Activated T-helper 17 cell treated with anti-CD3 and anti-CD28 coated beads, Interleukin-2, amount 50 U/mL, for 72 hours (primary cell): ENCODE results near the gene BCKDHB. TPM values are rescaled to one million over a fixed set of nuclear protein-coding genes. Genes with fewer than 3 reads are reported as not detected.
"Not testable (repeated sequence)": the region's sequence is repeated elsewhere in the genome, so short reads cannot be mapped to it uniquely, and the experiment has no call there.

Experiments
- ATAC-seq: fragments of 150-1000 bp; cut with Tn5 transposase; replicated peaks from 2 replicates; pipeline ENCODE4 v1.10.0; 2021; ENCODE audit warnings: mild to moderate bottlenecking, moderate library complexity
- H3K27ac Mint-ChIP-seq: one replicate; pipeline ENCODE4 v1.8.0; 2022; ENCODE audit warnings: mixed read lengths
- H3K27me3 Mint-ChIP-seq: one replicate; pipeline ENCODE4 v1.8.0; 2022; ENCODE audit warnings: mixed read lengths
- H3K36me3 Mint-ChIP-seq: one replicate; pipeline ENCODE4 v1.8.0; 2022; ENCODE audit warnings: low read depth, mild to moderate bottlenecking, mixed read lengths
- H3K4me1 Mint-ChIP-seq: one replicate; pipeline ENCODE4 v1.8.0; 2022; ENCODE audit warnings: mixed read lengths
- H3K4me3 Mint-ChIP-seq: one replicate; pipeline ENCODE4 v1.8.0; 2022; ENCODE audit warnings: mild to moderate bottlenecking, mixed read lengths
- H3K9me3 Mint-ChIP-seq: one replicate; pipeline ENCODE4 v1.8.0; 2022; ENCODE audit warnings: mixed read lengths
- total RNA-seq, 2 donors: library from RNA; stranded (reverse); gene quantifications; one replicate each; pipeline ENCODE4 v1.2.3, GENCODE V29; 2022

Gene BCKDHB
- total RNA-seq, 2 donors from 2014 or later = 15.9 to 16.0 TPM

- ATAC-seq = no peak
- H3K27me3 Mint-ChIP-seq = no peaks in the 10 kb centered on the region
- H3K9me3 Mint-ChIP-seq = no peaks in the 10 kb centered on the region
- H3K4me3 Mint-ChIP-seq = no peak overlapping the region
- no peak overlapping the region for H3K27ac Mint-ChIP-seq
- H3K36me3 Mint-ChIP-seq = peaks cover 11% of the 10 kb centered on the region
- peaks cover 5% of the 10 kb centered on the region for H3K4me1 Mint-ChIP-seq
These were observed 100.3 kb downstream of the BCKDHB start for GRCh38 chr6:80206758-80207157.

GRCh38 chr6:80209430-80209829 is 103.0 kb downstream of the BCKDHB start:
- Mint-ChIP-seq H3K9me3 (no peaks in the 10 kb centered on the region), H3K36me3 (no peaks in the 10 kb centered on the region), H3K27me3 (no peaks in the 10 kb centered on the region), H3K27ac (no peak overlapping the region), H3K4me3 (no peak overlapping the region), H3K4me1 (peaks cover 5% of the 10 kb centered on the region)
- no peak for ATAC-seq

- Mint-ChIP-seq H3K9me3 (no peaks in the 10 kb centered on the region), H3K4me1 (peaks cover 5% of the 10 kb centered on the region), H3K27ac (no peak overlapping the region), H3K27me3 (no peaks in the 10 kb centered on the region), H3K36me3 (no peaks in the 10 kb centered on the region), H3K4me3 (no peak overlapping the region)
- no peak for ATAC-seq
These were observed 104.1 kb downstream of the BCKDHB start for GRCh38 chr6:80210618-80211017.

GRCh38 chr6:80211286-80211685 is 104.8 kb downstream of the BCKDHB start:
- Mint-ChIP-seq H3K4me1 (peaks cover 5% of the 10 kb centered on the region), H3K36me3 (no peaks in the 10 kb centered on the region), H3K4me3 (no peak overlapping the region), H3K9me3 (no peaks in the 10 kb centered on the region), H3K27ac (no peak overlapping the region), H3K27me3 (no peaks in the 10 kb centered on the region)
- peak; percentile 24 for ATAC-seq

- not testable (repeated sequence) for H3K27ac Mint-ChIP-seq, H3K4me3 Mint-ChIP-seq, H3K36me3 Mint-ChIP-seq, ATAC-seq, H3K27me3 Mint-ChIP-seq, H3K4me1 Mint-ChIP-seq, H3K9me3 Mint-ChIP-seq
These were observed 105.4 kb downstream of the BCKDHB start for GRCh38 chr6:80211890-80212289.

GRCh38 chr6:80214436-80215022 is 108.1 kb downstream of the BCKDHB start:
- Mint-ChIP-seq H3K27ac (no peak overlapping the region), H3K27me3 (no peaks in the 10 kb centered on the region), H3K36me3 (peaks cover 2% of the 10 kb centered on the region), H3K9me3 (no peaks in the 10 kb centered on the region), H3K4me1 (peaks cover 5% of the 10 kb centered on the region), H3K4me3 (no peak overlapping the region)
- ATAC-seq = peak; percentile 51

- no peak overlapping the region for H3K4me3 Mint-ChIP-seq
- H3K9me3 Mint-ChIP-seq = no peaks in the 10 kb centered on the region
- no peak overlapping the region for H3K27ac Mint-ChIP-seq
- H3K4me1 Mint-ChIP-seq = peaks cover 5% of the 10 kb centered on the region
- no peaks in the 10 kb centered on the region for H3K27me3 Mint-ChIP-seq
- peaks cover 5% of the 10 kb centered on the region for H3K36me3 Mint-ChIP-seq
- no peak for ATAC-seq
These were observed 108.6 kb downstream of the BCKDHB start for GRCh38 chr6:80215063-80215462.

GRCh38 chr6:80217794-80218193 is 111.3 kb downstream of the BCKDHB start:
- H3K36me3 Mint-ChIP-seq = peaks cover 5% of the 10 kb centered on the region
- ATAC-seq = no peak
- no peak overlapping the region for H3K4me3 Mint-ChIP-seq
- H3K4me1 Mint-ChIP-seq = no peaks in the 10 kb centered on the region
- no peaks in the 10 kb centered on the region for H3K27me3 Mint-ChIP-seq
- H3K9me3 Mint-ChIP-seq = no peaks in the 10 kb centered on the region
- H3K27ac Mint-ChIP-seq = no peak overlapping the region

GRCh38 chr6:80223743-80224212 is 117.3 kb downstream of the BCKDHB start:
- Mint-ChIP-seq H3K36me3 (peaks cover 25% of the 10 kb centered on the region), H3K27ac (no peak overlapping the region), H3K4me1 (no peaks in the 10 kb centered on the region), H3K9me3 (no peaks in the 10 kb centered on the region), H3K4me3 (no peak overlapping the region), H3K27me3 (no peaks in the 10 kb centered on the region)
- no peak for ATAC-seq

- no peaks in the 10 kb centered on the region for H3K9me3 Mint-ChIP-seq
- no peak overlapping the region for H3K4me3 Mint-ChIP-seq
- no peak for ATAC-seq
- no peaks in the 10 kb centered on the region for H3K4me1 Mint-ChIP-seq
- H3K36me3 Mint-ChIP-seq = peaks cover 20% of the 10 kb centered on the region
- no peaks in the 10 kb centered on the region for H3K27me3 Mint-ChIP-seq
- no peak overlapping the region for H3K27ac Mint-ChIP-seq
These were observed 119.7 kb downstream of the BCKDHB start for GRCh38 chr6:80226151-80226550.

GRCh38 chr6:80226699-80227098 is 120.2 kb downstream of the BCKDHB start:
- Mint-ChIP-seq H3K27me3 (no peaks in the 10 kb centered on the region), H3K36me3 (peaks cover 20% of the 10 kb centered on the region), H3K9me3 (no peaks in the 10 kb centered on the region), H3K27ac (no peak overlapping the region), H3K4me1 (no peaks in the 10 kb centered on the region), H3K4me3 (no peak overlapping the region)
- ATAC-seq = no peak

GRCh38 chr6:80227545-80228105 is 121.2 kb downstream of the BCKDHB start:
- Mint-ChIP-seq H3K36me3 (peaks cover 20% of the 10 kb centered on the region), H3K9me3 (no peaks in the 10 kb centered on the region), H3K4me3 (no peak overlapping the region), H3K27me3 (no peaks in the 10 kb centered on the region), H3K4me1 (no peaks in the 10 kb centered on the region), H3K27ac (no peak overlapping the region)
- ATAC-seq = no peak

- no peak for ATAC-seq
- H3K27me3 Mint-ChIP-seq = no peaks in the 10 kb centered on the region
- no peaks in the 10 kb centered on the region for H3K36me3 Mint-ChIP-seq
- H3K9me3 Mint-ChIP-seq = no peaks in the 10 kb centered on the region
- H3K4me3 Mint-ChIP-seq = no peak overlapping the region
- no peak overlapping the region for H3K27ac Mint-ChIP-seq
- H3K4me1 Mint-ChIP-seq = no peaks in the 10 kb centered on the region
These were observed 126.8 kb downstream of the BCKDHB start for GRCh38 chr6:80233262-80233661.

GRCh38 chr6:80233958-80234357 is 127.5 kb downstream of the BCKDHB start:
- no peak for ATAC-seq
- H3K4me3 Mint-ChIP-seq = no peak overlapping the region
- H3K4me1 Mint-ChIP-seq = no peaks in the 10 kb centered on the region
- H3K9me3 Mint-ChIP-seq = no peaks in the 10 kb centered on the region
- H3K36me3 Mint-ChIP-seq = no peaks in the 10 kb centered on the region
- no peaks in the 10 kb centered on the region for H3K27me3 Mint-ChIP-seq
- no peak overlapping the region for H3K27ac Mint-ChIP-seq

- H3K9me3 Mint-ChIP-seq = no peaks in the 10 kb centered on the region
- H3K36me3 Mint-ChIP-seq = no peaks in the 10 kb centered on the region
- H3K4me1 Mint-ChIP-seq = no peaks in the 10 kb centered on the region
- ATAC-seq = no peak
- no peak overlapping the region for H3K27ac Mint-ChIP-seq
- H3K27me3 Mint-ChIP-seq = no peaks in the 10 kb centered on the region
- H3K4me3 Mint-ChIP-seq = no peak overlapping the region
These were observed 127.9 kb downstream of the BCKDHB start for GRCh38 chr6:80234401-80234800.
